Measurements from ENCODE around the gene LMF1.

DNA sequence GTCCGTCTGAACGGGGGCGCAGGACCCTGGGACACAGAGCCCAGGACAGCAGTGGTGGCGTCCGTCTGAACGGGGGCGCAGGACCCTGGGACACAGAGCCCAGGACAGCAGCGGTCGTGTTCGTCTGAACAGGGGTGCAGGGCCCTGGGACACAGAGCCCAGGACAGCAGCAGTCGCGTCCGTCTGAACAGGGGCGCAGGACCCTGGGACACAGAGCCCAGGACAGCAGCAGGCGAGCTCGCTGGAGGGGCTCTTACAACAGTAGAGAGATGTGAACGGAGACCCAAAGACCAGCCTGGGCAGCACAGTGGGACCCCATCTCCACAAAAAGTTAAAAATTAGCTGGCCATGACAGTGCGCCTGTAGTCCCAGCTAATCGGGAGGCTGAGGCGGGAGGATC, 40.7 kb downstream of the LMF1 start:
- TF ChIP-seq CTCF (optimal IDR thresholded peaks at IDR 0.05 in 1 of 3, IDR thresholded peaks at IDR 0.05 in 1 of 3, conservative IDR thresholded peaks at IDR 0.05 in 1 of 3; ENCODE audit: extremely low read depth in 1 of 3, insufficient read depth in 2 of 3, low read length in 3 of 3), result no peak
- no peak for TF ChIP-seq EZH2 (IDR thresholded peaks at IDR 0.05; ENCODE audit: low read length)

Data from keratinocyte (primary cell).